ENCODE results near the gene AQR.
"Not testable (repeated sequence)": the region's sequence is repeated elsewhere in the genome, so short reads cannot be mapped to it uniquely, and the experiment has no call there.

AQR gene

DNA sequence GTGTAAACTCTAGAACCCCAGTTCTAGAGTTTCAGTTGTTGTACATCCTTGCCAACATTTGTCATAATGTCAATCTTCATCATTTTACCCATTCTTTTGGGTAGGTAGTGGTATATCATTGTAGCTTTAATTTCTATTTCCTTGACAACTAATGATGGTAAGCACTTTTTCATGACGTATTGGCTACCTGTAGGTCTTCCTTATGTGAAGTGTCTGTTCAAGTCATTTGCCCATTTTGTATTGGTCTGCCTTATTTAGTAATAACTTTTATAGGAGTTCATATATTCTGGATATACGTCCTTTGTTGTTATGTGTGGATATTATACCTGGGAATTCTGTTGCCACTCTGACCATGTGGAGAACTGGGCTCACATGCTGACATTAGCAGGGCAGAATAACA is 100.4 kb downstream of the AQR start:
- DNase-seq, result no peak

DNA sequence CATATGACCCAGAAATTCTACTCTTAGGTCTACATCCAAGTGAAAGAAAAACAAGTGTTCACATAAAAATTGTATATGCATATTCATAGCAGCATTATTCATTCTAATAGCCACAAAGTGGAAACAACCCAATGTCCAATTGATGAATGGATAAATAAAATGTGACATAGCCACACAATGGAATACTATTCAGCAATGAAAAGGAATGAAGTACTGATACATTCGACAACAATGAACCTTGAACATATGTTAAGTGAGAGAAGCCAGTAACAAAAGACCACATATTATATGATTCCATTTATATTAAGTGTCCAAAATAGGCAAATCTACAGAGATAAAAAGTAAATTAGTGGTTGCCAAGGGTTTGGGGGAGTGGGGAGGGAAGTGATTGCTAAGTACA is 104.0 kb downstream of the AQR start:
- DNase-seq, result no peak

DNA sequence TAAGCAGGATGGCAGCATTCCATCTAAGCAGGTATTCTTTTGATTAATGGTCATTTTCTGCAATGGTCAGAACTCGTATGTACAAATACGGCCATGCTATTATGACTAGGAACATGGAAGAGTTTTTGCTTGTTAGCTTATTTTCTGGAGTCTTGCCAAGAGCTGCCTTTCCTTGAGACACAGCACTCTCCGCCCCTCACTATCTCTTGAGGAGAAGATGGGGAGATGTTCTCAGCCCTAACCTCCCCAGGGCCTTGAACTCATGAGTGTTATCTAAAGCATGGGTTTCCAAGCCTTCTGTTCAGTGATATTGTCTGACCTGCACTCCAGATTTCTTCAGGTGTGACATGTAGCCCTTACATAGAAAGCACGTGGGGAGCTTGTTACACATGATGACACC is 108.3 kb downstream of the AQR start:
- no peak for DNase-seq

DNA sequence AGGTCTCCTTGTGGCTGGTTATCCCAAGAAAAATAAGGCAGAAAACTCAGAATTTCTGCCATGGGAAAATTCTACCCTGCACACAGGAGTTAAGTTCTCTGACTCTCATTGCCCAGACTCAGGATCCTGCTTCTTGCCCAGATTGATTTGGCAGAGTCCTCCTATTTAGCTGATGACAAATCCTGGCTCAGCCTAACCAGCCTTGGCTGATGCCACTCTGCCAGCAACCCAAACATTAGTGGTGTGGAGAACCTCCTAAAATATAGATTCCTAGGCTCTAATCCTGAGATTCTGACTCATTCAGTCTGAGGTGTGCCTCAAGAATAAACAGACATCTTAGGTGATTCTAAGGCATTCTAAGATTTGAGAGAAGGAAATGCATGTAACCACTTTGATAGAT is 113.6 kb downstream of the AQR start:
- DNase-seq, result no peak

DNA sequence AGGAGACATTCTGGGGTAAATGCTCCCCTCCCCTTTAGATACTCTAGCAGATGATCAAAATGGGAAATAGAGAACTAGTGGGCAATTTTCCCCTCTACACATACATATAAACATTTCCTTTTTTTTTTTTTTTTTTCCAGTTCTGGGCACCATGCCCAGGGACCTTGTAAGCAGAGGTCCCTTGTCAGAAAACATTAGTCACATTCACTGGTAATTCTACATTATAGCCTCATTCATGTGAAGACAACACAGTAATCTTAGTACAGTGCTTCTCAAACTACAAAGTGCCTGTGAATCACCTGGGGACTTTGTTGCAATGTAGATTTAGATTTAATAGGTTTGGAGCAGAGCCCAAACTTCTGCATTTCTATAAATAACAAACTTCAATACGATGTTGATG is 114.1 kb downstream of the AQR start:
- DNase-seq, result no peak

DNA sequence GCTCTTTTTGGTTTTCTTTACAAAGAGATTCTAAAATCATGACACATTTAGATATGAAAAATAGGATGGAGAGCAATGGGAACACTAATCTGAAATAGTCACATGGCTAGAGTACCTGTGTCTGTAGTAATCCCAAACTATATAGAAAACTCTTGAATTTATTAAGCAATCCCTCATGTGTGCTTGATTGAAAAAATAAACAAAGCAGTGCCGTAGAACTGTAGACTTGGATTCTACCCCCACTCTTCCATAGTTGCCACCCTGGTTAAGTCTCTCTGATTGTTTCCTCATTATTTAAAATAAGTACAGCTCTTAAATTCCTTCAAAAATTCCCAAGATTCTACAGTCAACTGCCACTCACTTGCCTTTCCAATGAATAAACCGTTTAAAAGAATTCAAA is 115.3 kb downstream of the AQR start:
- DNase-seq, result no peak

DNA sequence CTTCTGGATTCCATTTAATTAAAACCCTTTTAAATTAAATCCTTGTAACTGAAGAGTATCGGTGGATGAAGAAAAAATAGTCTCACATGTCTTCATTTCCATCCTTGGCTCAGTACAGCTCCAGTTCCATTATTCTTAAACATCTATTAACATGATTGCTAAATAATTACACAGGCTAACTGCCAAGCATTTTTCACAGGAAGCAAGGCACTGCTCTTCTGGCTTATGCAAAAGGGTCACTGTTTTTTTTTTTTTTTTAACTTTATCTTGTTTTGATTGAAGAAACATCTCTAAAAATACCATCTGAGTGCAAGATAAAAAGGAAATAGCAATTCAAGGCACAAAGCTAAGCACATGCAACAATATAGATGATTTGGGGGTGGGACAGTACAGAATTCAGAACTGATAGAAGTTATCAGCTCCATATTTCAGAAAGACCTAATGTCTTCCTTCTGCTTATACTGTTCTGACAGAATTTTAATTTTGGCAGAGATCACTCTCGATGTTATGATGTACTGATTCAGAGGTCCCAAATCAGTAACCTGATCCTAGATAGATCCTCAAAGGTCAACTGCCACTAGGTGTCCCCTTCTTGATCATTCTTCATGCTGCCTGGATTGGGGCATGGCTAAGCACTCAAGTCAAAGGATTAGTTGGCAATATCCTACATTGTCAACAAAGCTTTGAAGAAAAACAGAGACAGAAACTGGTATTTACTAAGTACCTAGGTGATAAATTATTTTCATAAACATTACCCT is 116.4 kb downstream of the AQR start:
- no peak for DNase-seq

DNA sequence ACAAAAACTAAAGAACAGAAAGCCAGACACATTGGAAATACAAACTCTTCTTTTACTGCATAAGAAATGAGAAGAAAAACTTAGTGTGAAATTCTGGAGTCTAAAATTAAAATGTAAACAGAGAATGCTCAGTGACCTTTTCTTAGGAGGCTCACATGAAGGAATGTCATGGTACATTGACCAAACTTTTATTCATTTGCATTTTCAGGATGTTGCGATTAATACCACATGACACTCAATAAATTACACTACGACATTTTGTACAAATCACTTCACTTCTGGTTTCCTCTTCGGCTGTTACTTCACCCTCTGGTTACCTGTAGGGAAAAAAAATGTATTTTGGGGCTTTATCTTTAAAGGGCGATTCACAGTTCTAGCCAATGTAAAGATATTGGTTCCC is 117.8 kb downstream of the AQR start:
- DNase-seq, result no peak

DNA sequence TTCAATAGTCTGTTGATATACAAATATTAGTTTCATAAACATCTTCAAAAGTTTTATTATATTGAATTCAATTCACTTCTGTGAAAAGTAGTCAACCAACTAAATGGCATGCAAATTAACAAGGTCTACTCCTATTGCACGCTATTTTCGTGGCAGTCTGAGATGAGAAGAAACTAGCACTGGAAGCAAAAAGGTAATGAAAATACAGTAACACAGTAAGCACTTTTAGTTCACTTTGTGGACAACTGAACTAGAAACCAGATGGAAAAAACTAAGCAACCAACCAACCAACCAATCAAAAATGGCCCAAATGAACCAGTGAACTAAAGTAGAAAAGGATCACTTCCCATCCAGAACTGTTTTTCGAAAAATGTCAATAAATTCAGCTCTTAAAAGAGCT is 118.5 kb downstream of the AQR start:
- no peak for DNase-seq

DNA sequence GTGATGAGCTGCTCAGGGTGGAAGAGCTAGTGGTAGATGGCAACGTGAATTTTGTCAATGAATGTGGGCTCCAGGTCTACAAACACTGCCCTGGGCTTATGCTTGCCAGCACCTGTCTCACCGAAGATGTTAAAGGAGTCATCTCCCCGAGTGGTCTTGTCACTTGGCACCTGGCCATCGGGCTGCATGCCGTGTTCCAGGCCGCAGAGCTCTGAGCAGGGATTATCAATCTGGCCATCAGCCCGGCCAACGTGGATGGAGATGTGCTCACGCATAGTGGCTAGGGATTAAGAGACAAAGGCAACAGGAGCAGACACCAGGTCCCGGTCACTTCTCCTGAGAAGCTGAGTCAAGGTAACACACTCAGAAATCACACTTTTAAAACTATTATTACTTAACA is 119.4 kb downstream of the AQR start:
- DNase-seq, result no peak

DNA sequence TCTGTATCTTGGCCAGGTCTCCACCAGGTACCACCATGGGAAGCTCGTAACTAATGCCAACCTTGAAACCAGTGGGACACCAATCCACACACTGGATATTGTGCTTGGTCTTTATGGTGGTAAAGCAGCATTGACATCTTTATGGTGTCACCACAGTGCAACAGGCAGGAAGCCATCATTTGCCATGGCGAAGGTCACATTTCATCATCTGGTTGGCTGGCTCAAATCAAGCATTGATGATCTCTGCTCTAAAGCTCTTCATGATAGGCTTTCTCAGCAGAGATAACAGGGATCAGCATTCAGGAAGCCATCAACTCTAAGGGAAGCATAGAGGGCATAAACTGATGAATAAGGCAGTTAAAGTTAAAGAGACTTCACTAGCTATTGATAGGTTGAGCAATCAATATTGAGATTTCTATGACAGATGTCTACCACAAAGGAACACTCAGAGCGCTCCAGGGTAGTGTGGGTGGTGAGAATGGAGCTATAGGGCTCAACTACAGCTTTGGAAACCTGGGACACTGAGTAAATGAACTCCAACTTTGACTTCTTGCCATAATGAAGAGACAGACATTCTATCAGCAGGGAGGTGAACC is 120.1 kb downstream of the AQR start:
- DNase-seq, result no peak

DNA sequence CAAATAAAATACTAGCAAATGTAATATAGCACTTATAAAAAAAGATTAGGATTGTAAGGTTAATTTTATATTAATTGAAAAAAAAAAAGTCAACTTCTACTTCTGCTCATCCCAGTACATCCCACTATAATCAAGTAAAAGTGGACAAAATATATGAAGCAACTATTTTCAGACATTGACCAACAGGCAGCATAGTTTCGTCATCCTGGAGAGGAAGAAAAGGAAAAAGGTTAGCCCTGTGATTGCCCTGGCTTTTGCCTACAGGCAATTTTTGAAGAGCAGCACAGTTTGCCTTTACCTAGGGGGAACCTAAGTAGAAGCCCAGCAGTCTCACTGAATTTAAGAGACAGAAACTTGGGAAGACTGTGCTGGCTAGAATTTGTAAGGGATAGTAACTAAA is 121.9 kb downstream of the AQR start:
- no peak for DNase-seq

DNA sequence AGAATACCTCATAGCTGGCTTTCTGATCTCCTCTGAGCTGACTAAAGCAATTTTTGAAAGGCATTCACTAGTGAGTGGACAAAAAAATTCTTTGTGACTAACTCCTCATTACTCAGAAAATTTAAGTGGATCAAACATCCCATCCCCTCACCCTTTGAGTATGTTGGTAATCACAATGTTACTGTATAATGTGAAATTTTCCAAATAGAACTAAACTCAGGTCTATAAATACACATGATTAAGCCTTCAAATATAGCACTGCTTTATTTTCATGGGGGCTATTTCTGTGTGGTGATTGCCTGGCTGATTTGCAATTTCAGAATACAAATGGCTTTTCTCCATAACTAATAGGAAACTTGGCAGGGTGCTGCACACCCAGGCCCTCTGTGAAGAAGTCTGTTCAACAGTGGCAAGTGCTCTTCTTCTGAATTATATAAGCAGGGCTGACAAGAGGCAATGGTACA is 128.2 kb downstream of the AQR start:
- DNase-seq, result no peak

DNA sequence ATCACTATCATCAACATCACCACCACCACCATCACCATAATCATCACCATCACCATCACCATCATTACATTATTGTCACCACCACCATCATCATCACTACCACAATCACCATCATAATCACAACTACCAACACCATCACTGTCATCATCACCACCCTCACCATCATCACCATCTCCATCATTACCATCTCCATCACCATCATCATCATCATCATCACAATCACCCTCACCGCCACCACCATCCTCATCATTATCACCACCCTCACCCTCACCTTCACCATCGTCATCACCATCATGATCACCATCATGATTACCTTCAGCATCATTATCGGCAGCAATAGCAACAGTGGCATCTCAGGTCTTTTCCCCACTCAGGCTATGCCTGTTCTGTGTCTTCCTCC is 131.3 kb downstream of the AQR start:
- no peak for DNase-seq

DNA sequence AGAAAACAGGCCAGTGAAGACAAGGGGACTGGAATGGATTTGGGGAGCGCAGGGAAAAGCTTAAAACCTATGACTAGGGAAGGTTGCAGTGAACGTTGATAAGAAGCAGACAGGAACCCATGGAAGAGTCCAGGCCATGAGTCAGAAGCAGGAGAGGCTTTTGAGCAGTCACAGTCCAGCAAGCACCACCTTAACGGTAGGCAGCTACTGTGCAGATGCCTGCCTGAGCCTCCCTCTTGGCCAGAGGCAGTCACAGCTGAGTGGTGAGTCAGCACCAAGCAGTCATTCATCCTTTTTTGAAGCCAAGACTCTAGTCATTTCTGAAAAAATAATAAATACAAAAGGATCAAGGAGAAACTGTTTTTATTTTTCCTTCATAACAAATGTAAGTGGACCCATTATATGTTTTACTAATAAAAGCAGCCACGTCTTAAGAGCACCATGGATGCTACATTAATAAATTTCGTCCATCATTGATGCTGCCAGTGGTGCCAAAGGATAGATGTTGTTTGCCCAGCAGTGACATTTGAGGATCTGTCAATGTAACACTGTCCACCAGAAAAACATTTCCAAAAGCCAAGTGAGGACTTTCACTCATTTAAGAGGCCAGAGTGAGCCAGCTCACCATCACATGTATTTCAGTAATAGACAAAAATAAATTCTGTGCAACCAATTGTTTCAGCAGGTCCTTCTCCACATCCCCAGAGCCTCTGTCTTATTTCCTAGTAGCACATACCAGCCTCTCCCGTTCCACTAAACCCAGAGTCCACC is 132.1 kb downstream of the AQR start:
- no peak for DNase-seq

DNA sequence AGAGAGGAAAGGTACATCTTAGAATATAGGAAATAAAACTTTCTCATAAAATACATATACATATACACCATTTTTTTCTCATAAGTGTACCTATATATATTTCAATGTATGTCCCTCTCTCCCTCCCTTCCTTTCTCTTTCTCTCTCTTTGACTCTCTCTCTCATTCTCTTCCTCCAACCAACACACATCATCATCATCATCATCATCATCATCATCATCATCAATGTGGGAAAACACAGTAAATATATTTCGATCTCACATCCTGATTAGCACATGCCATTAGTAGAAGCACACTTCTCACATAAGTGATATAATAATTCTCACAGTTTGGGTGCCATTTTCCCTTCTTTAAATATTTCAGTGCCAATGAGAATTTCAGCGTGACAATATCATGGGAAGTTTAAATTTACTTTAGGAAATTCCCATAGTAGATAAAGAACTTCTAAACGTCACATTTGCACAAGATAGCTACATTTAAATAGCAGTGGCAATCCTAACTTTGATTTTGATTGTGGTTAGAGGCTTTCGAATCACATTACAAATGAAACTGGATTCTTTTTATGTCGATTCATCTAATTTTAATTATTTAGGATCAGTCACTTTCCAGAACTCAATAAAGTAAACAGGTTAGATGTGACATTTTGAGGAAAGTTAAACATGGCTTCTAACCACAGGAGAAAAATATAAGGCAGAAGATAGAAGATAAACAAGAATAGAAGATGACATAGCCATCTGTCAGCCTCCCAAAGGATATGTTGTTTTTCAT is 141.2 kb downstream of the AQR start:
- no peak for DNase-seq

DNA sequence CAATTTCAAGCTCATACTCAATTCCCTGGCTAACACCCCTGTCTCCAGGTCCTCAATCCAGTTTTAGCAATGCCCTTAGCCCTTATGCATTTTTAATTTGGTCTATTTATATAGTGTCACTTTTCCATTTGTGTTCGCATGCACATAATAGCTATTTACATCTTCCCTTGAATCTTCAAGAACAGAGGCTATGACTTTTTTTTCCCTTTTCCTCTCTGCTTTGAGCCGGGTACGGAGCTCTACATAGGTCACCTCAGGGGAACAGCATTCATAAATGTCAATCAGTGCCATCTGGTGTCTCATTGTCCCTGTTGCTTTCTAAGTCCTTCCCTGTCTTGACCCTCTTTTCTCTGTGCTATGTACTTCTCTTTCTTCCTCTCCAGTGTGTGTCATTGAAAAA is 147.7 kb downstream of the AQR start:
- DNase-seq, result no peak

DNA sequence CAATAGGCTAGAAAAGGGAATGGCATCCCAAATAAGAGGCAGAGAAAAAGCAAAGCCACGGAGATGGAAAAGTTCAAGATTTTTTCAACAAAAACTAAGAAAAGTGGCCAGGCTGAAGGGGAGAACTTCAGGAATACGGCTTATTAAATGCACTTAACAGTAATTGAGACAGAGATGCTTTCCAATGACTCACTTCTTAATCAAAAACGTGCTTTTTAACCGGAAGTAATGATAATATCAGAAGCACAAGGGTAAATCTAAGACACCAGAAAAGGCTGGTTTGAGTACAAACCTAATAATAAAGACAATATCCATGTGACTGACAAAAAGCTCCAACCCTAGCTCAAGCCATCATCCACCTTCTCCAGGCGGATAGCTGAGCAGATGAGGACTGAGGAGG is 149.4 kb downstream of the AQR start:
- DNase-seq, result no peak

DNA sequence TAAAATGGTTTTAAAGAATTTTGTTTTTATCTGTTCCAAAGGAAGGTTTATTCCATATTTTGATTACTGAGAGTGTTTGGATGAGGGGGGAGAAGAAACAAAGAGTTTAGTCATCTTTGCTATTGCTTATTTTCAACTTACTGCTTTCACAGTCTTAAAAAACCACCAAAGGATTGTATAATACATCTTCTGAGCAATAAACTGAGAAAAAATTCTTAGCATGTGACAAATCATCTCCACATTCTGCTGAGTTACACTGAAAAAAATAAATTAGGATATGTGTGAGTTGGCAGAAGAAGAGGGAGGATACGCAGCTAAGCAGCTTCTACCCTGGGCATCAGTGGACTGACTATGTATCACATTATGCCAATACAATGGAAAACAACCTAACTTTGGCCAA is 151.0 kb downstream of the AQR start:
- no peak for DNase-seq

DNA sequence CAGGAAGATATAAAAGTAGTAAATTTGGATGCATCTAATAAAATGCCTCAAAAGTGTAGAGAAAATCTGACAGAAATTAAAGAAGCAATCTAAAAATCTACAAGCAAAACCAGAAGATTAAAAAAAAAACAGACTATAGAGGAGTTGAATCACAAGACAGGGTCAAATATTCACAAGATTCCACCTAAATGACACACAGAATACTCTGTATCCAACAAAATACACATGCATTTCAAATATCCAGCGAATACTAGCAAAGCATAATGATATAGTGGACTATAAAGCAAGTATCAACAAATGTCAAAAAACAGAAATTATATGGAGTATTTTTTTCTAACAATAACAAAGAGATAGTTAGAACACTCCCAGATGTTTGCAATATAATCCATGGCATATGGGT is 153.7 kb downstream of the AQR start:
- no peak for DNase-seq

DNA sequence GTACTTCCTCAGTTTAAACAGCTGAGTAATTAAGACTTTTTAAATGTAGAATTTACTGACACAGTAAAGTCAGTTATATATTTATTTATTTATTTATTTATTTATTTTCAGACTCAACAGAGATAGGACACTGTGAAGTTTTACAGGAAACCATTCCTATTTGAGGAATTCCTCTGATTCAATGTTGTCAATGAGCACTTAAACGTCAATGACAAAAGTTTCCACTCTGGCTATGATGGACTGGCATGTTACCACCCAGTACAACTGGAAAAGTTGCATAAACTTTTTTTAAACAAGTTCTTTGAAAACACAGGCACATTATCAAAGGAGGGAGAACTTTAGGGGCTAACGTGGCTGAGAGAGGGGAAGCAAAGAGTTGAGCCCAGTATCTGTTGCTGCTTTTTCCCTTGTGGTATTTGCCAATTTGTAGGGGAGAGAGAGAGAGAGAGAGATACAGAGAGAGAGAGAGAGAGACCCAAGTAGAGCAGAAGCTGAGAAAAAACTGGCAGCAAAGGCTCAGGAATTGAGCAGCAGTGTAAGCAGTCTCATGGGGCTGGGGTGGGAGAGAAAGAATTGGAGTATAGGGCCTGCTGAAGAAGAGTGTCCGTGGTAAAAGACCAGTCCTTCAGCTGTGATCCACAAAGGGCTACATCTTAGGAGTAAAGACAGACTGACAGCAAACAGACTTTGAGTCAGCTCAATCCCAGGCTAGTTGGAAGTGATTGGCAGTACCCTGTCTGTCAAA is 155.9 kb downstream of the AQR start:
- DNase-seq, result no peak

DNA sequence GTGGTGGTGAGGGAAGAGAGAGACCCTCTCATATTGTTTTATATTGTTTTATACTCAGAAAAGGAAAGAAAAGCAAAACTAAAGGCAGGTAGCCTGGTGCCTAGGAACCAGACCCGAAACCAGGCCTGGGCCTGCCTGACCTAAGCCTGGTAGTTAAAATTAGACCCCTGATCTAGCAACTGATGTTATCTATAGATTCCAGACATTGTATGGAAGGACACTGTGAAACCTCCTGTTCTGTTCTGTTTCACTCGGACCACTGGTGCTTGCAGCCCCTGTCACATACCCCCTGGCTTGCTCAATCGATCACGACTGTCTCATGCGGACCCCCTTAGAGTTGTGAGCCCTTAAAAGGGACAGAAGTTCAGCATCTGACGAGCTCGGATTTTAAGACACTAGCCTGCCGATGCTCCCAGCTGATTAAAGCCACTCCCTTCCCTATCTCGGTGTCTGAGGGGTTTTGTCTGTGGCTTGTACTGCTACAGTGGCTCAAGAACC is 156.6 kb downstream of the AQR start:
- DNase-seq, result not testable (repeated sequence)

DNA sequence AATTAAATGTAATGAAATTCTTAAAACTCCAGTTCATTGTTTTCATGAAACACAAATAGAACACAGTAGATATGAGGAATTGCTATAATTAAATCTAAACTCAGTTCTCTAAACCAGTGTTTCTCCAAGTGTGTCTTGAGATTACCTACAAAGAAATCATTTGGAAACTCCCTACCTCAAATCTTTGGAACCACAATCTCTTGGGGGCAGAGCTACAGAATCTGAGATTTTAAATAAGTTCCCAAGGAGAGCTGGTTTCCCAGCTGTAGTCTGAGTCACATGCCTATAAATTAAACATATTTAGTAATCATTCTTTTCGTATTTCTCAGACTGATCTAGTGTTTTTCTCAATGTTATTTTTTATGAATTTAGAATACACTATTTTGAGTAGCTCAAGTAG is 157.2 kb downstream of the AQR start:
- DNase-seq, result no peak

Data from activated CD4-positive, alpha-beta T cell treated with anti-CD3 and anti-CD28 coated beads, Interleukin-10, Interleukin-2, amounts not matched to agents 100 ng/mL and 50 ng/mL, durations not matched to agents 16 hours and 8 hours (primary cell).